PC-3 (cell line): ENCODE data around the gene RALGPS1.

Experiments
- CTCF ChIP-seq: fragments of 300-600 bp; sonication (generic); conservative IDR thresholded peaks from 2 replicates; pipeline ENCODE4 v1.5.1; 2017; ENCODE audit warnings: antibody characterized with exemption, low read depth, mild to moderate bottlenecking, low read length
- EZH2phosphoT487 ChIP-seq: fragments of 300-600 bp; sonication (generic); IDR thresholded peaks from 2 replicates; pipeline ENCODE4 v1.6.1; 2018; ENCODE audit warnings: mild to moderate bottlenecking, antibody characterized with exemption, low read length, borderline replicate concordance

- TF ChIP-seq CTCF: no peak
- TF ChIP-seq EZH2phosphoT487: no peak
Observed at GRCh38 chr9:127139071-127139731, 224.6 kb downstream of the RALGPS1 start.
